Gastroesophageal sphincter (tissue), 3 donors: Measurements from ENCODE around the gene HACD2.

Source experiments
- EP300 ChIP-seq: sonication (generic); formaldehyde crosslinking; IDR thresholded peaks from one replicate; pipeline ENCODE4 v1.6.1; 2017; ENCODE audit warnings: antibody characterized with exemption, mild to moderate bottlenecking
- POLR2AphosphoS5 ChIP-seq: sonication (generic); formaldehyde crosslinking; IDR thresholded peaks from one replicate; pipeline ENCODE4 v1.6.1; 2017; ENCODE audit warnings: antibody characterized with exemption
- TF ChIP-seq, protein P1 (sequence below), 4 experiments: fragments of 200-600 bp in 2 of 4; fragments of 450-650 bp in 2 of 4; sonication (generic) in 1 of 4; IDR thresholded peaks; one replicate each; pipeline ENCODE4 v1.5.1; 2017 to 2019; ENCODE audit warnings: antibody characterized with exemption in 4 of 4, mild to moderate bottlenecking in 2 of 4, moderate library complexity in 2 of 4

DNA sequence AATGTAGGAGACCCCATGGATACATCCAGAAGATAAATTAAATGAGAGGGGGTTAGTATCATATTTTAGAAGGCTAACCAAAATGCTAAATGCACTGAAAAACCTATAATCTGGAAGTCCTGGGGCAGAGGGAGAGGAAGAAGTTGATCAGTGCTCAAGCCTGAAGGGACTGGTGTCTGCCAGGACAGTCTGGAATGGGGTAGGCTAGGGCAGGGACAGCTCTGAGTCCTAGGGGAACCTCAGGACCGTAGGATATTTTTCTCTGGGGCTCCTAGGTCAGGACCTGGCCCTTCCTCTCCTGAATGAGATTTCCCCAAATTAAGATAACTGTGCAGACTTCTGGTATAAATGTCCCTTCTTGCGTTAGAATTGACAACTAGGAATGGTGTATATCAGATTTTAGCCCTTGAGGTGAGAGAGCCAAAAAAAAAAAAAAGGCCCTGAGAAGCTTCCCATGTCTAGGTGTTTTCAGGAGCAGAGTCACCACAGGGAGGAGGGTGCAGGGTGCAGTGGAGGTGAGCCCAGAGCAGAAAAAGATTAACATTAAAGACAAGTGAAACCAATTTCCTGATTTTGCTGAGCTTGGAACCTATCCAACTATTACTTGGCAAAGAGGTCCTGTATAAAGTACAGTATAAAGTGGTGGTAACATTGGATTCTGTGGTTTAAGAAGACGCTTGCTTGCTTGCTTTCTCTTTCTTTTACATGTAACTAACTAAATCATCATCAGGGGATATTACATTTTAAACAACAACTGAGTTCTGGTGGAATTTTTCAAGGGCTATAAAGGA is 63.5 kb downstream of the HACD2 start:
- TF ChIP-seq POLR2AphosphoS5 (no peak), EP300 (no peak)
- TF ChIP-seq, protein P1, sequence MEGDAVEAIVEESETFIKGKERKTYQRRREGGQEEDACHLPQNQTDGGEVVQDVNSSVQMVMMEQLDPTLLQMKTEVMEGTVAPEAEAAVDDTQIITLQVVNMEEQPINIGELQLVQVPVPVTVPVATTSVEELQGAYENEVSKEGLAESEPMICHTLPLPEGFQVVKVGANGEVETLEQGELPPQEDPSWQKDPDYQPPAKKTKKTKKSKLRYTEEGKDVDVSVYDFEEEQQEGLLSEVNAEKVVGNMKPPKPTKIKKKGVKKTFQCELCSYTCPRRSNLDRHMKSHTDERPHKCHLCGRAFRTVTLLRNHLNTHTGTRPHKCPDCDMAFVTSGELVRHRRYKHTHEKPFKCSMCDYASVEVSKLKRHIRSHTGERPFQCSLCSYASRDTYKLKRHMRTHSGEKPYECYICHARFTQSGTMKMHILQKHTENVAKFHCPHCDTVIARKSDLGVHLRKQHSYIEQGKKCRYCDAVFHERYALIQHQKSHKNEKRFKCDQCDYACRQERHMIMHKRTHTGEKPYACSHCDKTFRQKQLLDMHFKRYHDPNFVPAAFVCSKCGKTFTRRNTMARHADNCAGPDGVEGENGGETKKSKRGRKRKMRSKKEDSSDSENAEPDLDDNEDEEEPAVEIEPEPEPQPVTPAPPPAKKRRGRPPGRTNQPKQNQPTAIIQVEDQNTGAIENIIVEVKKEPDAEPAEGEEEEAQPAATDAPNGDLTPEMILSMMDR (IDR thresholded peaks at IDR 0.05) = no peak
